GM20000 (cell line): ENCODE data around the gene PID1.

Experiments used
- DNase-seq: peaks from one replicate; pipeline ENCODE4 v3.0.0; 2012; ENCODE audit warnings: low spot score
- TF ChIP-seq, protein P1 (sequence below): IDR thresholded peaks from 2 replicates; pipeline ENCODE4 v1.5.1; 2012; ENCODE audit warnings: mild to moderate bottlenecking, control low read depth; ENCODE audit errors: extremely low read depth, missing control alignments

Gene PID1

DNA sequence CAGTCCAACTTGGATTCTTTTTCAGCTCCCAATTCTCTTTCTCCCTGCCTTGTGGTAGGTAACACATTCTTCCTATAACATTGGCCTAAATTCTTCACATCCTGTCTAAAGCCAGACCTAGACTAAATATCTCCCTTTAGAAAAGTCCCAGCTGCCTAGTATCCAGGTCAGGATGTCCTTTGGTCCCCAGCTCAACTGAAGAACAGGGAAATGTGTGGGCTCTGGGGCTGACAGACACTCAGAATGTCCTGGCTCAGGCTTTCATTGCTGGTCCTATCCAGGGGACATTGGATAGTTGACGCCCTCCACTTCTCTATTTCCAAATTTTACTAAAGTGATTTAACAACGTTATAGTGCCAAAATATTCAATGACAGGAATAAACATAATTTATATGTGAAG lies 219.3 kb downstream of the PID1 start:
- DNase-seq, result no peak
- TF ChIP-seq, protein P1, sequence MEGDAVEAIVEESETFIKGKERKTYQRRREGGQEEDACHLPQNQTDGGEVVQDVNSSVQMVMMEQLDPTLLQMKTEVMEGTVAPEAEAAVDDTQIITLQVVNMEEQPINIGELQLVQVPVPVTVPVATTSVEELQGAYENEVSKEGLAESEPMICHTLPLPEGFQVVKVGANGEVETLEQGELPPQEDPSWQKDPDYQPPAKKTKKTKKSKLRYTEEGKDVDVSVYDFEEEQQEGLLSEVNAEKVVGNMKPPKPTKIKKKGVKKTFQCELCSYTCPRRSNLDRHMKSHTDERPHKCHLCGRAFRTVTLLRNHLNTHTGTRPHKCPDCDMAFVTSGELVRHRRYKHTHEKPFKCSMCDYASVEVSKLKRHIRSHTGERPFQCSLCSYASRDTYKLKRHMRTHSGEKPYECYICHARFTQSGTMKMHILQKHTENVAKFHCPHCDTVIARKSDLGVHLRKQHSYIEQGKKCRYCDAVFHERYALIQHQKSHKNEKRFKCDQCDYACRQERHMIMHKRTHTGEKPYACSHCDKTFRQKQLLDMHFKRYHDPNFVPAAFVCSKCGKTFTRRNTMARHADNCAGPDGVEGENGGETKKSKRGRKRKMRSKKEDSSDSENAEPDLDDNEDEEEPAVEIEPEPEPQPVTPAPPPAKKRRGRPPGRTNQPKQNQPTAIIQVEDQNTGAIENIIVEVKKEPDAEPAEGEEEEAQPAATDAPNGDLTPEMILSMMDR, result no peak

DNA sequence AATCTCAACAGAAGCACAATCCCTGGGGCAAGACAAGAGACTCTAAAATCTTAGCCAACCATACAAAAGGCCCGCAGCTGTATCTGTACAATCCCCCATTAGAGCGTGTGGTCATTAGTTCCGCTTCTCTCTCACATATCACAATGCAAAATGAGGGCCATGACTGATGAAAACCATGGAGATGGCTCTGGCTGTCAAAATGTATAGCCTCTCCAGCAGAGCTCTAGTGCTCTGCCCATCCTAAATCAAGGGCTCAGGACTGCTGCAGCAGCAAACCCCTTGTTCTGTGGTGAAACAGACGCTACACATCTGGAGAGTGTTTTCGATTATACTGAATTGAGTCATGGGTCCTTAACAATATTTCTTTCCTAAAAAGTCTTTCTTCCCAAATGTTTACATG lies 221.0 kb downstream of the PID1 start:
- TF ChIP-seq, protein P1, result no peak
- no peak for DNase-seq

DNA sequence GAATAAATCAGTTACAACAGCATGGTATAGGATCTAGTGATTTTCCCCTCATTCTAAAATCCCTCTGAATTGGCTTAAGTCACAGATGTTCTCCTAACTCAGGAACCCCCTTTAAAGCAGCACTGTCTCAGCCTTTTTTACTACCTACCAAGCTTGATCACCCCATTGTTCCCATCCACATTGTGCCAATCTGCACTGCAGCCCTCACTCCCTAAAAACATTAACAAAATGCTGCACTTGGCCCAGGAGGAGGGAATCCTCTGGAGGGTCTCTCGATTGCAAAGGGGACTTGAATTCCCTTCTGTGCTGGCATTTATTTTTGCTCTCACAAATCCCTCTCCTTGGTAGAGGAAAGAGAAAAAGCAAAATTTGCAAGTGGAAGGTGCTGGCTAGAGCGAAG lies 223.0 kb downstream of the PID1 start:
- TF ChIP-seq, protein P1, result no peak
- no peak for DNase-seq

DNA sequence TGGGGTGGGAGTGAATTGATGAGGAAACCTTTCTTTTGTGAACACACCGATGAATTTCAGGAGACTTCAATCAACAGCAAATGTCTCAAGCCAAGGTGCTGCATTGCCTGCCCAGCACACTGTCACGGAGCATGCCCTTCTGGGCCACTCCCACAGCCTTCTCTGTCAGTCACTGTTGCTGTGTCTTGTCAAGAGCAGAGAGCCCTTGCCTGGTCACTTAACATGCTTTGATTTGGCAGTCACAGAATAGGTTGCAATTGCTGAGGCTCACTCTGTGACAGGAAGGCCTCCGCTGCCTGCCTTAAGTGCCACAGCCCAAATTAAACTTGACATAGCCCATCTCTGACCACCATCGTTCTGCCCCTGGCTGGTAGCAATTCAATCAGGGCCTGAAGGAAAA lies 225.4 kb downstream of the PID1 start:
- TF ChIP-seq, protein P1, result no peak
- DNase-seq, result no peak

DNA sequence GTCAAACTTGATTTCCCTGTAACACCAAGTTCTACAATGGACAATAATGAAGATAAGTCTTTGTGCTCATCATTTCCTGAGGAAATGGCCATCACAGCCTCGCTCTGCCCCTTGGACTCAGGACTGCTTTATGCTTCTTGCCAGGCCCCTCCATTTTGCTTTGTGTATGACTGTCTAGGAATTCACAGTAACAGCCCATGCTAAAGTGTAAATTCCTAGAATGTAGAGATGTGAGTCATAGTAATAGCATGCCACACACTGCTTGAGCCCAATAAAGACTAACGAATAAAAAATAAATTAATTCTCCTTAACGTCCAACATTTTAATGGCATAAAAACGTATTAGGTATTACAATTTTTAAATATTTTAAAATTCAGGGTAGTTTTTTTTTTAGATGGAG lies 226.5 kb downstream of the PID1 start:
- TF ChIP-seq, protein P1, result no peak
- DNase-seq, result no peak

DNA sequence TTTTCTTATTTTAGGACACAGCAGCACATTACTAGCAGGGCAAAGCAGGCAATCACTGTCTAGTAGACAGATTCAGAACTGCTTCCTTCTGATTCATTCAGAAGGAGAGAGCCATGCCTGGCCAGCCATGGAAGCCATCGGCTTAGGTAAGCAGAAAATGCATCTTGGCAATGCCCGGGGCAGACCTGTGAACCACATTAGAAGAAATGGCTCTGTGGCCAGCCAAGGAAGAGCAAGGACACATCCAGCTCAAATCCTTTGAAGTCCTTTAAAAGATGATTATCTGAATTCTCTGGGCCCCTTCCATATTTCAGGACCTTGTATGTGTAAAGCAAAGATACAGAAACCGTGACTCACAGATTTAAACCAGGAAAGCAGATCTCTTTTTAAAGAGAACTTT lies 227.4 kb downstream of the PID1 start:
- DNase-seq, result no peak
- TF ChIP-seq, protein P1, result no peak

DNA sequence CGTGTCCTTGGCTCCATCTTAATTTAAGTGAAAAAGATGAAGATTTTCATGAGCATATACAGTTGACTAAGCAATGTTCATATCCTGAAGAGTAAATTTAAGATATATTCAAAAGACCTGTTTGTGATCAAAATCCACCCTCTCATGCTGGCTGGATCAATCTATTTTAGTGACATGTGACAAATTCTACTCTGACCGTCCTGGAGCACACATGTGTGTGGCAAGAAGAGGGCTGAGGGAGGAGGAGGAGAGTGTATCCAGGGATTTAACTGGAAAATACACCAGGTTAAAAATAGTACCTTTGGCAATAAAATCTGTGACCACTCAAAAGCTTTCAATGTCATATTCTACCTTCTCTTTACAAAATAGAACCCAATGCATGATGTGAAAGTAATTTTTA lies 228.7 kb downstream of the PID1 start:
- TF ChIP-seq, protein P1, result no peak
- DNase-seq, result no peak

DNA sequence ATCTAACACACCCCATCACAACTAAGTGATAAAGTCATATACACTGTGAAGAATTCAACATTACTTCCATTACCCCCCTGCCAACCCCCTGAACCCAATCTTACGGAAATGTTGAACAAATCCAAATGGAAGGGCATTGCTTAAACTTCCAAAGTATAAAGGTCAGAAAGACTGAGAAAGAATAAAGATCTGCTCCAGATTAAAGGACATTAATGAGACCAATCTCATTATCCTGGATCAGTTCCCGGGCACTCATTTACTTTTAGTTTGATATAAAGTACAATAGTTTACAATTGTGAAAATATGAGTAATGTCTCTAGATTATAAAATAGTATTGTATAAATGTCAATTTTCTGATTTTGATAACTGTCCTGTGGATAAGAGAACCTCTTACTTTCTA lies 229.4 kb downstream of the PID1 start:
- no peak for DNase-seq
- TF ChIP-seq, protein P1, result no peak
